ENCODE results near the gene ZNF263.
"Not testable (repeated sequence)": the region's sequence is repeated elsewhere in the genome, so short reads cannot be mapped to it uniquely, and the experiment has no call there.

Gene ZNF263

DNA sequence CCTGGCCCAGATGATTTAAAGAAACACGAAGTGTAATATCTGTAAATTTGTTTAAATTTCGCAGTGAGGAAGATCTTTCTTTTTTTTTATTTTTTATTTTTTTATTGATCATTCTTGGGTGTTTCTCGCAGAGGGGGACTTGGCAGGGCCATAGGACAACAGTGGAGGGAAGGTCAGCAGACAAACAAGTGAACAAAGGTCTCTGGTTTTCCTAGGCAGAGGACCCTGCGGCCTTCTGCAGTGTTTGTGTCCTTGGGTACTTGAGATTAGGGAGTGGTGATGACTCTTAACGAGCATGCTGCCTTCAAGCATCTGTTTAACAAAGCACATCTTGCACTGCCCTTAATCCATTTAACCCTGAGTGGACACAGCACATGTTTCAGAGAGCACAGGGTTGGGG is 12.6 kb upstream of the ZNF263 start:
- not testable (repeated sequence) for DNase-seq

GRCh38 chr16:3271281-3271680 is 12.0 kb upstream of the ZNF263 start:
- not testable (repeated sequence) for DNase-seq

DNA sequence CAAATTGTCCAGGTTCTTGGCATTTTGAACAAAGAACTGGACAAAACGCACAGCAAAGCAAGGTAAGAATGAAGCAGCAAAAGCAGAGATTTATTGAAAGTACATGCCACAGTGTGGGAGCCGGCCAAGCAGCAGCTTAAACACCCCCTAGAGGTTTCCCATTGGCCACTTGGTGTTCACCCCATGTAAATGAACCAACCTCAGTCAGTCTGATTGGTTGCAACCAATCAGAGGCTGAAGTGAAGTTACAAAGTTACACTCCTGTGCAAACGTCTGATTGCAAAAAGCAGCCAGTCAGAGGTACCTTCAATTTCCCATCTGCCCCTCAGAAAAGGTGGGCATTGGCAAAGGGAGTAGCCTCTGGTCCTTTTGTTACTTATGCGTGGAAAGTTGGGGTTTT is 8.8 kb upstream of the ZNF263 start:
- DNase-seq = no peak

DNA sequence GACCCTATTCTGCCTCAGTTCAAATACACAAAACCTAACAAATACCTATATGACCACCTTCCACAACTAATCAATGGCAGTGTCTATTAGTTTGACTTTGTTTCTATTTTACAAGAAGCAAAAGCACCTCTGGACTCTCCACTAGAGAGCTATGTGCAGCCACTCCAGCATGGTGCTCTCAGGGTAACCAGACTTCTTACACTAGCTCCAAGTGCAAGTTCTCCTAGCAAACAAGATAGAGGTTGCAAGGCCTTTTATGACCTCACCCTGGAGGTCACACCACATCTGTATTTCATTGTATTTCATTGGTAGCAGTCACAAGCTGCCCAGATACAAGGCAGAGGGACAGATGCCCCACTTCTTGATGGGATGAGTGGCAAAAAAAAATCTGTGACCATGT is 8.3 kb upstream of the ZNF263 start:
- DNase-seq = no peak

- no peak for DNase-seq
Observed at GRCh38 chr16:3276679-3277078, 6.6 kb upstream of the ZNF263 start.

DNA sequence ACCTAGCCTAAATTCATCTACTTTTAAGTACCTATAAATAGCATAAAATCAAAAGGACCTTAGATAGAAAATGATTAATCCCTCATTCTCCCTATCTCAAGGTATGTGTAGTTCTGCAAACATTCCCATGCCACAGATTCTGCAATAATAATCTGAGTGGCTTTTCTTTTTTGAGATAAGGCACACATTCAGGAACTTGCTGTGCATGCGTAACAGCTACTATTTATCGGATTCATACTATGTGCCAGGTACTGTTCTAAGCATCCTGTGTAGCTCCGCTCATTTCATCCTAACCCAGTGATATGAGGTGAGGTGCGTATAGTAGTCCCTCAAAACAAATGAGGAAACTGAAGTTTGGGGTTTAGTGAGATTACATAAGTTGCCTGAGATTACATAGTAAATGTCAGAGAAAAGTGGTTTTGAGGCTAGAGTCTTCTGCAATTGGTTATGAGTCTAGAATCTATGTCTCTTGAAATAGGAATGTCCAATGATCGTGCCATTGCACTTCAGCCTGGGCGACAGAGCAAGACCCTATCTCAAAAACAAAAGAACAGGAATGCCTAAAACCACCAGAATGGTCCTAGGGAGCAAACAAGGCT is 2.0 kb upstream of the ZNF263 start:
- no peak for DNase-seq

GRCh38 chr16:3282103-3282729 is 1.1 kb upstream of the ZNF263 start:
- DNase-seq = no peak

- no peak for DNase-seq
Observed at GRCh38 chr16:3283543-3284447, 504 bp downstream of the ZNF263 start.

DNA sequence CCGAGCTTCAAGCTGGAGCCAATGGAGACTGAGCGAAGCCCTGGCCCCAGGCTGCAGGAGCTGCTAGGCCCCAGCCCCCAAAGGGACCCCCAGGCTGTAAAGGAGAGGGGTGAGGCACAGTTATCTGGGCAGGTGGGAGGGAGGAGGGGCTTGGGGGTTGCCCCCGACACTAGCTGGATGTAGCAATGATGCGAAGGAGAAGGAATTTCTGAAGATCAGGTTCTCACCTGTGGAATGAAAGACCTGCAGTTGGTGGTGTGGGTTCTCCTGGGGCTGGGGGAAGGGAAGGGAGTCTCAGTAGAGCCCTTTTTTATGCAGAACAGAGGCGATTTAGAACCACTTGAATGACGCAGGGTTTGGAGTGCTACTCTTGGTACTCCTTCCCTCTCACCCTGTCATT is 1.8 kb downstream of the ZNF263 start:
- no peak for DNase-seq

- DNase-seq = no peak
Observed at GRCh38 chr16:3289998-3290673, 6.8 kb downstream of the ZNF263 start.

DNA sequence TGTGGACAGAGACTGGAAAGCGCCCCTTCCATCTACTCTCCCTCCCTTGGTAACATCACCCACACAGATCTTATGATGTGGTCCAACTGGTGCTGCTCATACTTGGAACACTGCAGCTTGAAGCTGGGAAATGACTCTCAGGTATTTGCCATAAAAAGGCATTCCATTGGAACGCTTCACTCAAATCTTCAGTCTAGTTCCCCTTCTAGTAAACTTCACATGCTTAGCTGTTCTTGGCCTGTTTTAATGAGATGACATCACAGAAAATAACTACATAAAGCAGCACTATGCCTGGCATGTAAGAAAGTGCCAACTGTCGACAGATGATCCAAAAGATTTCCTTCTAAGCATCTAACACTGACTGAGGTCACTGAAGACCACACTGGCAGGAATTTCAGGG is 9.3 kb downstream of the ZNF263 start:
- DNase-seq = no peak

GRCh38 chr16:3295209-3295608 is 11.9 kb downstream of the ZNF263 start:
- DNase-seq = no peak

- no peak for DNase-seq
Observed at GRCh38 chr16:3295783-3296182, 12.5 kb downstream of the ZNF263 start.

DNA sequence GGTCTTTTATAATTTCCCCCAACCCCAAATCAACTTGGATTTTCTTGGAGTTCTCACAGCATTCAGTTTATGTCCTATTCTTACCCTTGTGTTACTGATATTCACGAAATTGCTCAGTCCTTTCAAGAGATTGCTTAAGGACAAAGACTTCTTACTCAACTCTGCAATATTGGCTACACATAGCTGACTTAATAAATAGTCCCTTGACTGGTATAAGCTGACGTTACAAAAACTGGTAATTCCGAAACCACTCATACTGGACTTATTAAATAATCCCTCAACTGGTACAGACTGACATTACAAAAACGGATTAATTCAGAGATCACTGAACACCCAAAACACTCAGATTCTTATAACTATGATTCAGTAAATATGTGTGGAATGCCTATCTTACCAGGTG is 21.1 kb downstream of the ZNF263 start:
- DNase-seq = no peak

DNA sequence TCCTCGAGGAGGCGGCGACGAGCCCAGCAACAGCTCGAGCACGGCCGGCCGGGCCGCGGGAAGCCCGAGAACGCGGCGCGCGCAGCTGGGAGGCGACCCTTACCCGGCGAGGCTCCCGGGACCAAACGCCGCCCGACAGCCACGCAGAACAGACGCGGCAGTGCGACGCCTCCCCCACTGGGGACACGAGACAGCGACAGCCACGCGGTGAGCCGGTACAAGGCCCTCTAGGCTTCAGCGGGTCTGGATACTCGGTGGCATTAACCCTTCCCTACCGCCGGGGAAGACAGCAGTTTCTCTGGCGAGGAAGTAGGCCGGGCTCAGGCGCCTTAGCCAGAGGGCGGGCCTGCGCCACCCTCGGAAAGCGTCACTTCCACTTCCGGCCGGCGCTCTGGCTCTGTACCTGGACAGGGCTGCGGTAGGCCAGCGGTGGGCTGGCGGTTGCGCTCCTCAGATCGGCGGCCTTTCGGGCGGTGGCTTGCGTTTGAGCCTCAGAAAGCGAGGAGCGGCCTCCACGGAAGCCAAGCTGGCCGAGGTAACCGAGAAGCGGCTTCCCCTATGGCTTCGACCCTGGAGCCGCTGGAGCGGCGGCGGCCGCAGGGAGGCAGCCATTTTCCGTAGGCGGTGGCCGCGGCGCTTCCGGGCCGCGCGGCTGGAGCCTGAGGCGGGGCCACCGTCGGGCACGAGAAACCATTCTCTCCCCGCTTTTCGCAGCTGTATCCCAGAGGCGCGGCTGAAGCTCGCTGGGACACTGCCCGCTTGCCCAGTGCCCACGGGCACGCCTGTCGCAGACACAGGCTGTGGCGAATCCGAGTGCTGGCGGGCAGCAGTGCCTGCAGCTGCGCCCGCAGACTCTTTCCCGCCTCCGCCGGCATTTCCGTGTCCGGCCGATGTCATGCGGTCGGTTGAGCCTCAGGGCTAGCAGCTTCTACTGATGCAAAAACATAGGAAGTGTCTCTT is 22.1 kb downstream of the ZNF263 start, which contains the start of the genes TIGD7 and ZNF75A:
Gene TIGD7, minus strand, starts transcription at position 322 of the 960 bp plus-strand sequence. CDS start 4,816 bp downstream, outside the sequence.
Gene ZNF75A, plus strand, starts transcription at position 389 of the 960 bp plus-strand sequence. CDS start 2,932 bp downstream, outside the sequence.
- DNase-seq = peak; percentile 85

GRCh38 chr16:3306078-3306477 is 22.8 kb downstream of the ZNF263 start:
- no peak for DNase-seq

DNA sequence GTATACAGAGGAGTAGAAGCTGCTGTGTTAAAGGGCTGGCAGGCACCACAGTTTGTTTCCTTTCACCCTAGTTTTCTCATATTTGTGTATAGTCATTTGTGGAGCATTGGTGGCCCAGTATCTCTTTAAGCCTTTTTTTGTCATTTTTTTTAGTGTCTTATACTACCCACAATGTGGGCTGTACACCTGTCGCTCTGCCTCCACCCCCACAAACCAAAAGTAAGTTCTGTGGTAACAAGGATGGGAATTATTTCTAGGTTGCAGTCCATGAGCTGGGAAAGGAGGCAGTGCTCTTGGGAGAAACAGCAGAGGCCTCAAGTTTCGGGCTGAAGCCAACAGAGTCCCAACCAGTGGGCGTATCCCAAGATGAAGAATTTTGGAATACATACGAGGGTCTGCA is 28.2 kb downstream of the ZNF263 start:
- DNase-seq = no peak

GRCh38 chr16:3317315-3317999 is 34.2 kb downstream of the ZNF263 start:
- DNase-seq = no peak

- no peak for DNase-seq
Observed at GRCh38 chr16:3321816-3322215, 38.5 kb downstream of the ZNF263 start.

- DNase-seq = no peak
Observed at GRCh38 chr16:3327514-3327913, 44.2 kb downstream of the ZNF263 start.

DNA sequence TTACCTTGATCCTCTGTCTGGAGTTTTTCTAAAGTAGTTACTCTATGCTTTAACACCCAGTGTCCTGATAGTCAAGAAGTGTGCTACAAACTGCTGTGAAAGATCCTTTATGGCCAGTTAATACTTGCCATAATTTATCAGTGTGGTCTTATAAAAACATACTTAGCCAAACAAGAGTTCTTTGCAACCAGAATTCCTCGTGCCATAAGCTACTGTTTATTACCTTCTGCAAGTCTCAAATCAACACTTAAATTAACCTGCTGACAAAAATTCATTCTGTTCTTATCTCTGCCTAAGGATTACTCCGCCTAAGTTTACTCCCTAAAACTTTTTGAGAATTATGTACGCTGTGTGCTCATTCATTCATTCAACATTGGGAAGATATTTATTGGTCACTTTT is 44.8 kb downstream of the ZNF263 start:
- DNase-seq = no peak

Measured in CD4-positive, alpha-beta T cell treated with Interleukin-6 for 4 hours (primary cell).